Measurements from ENCODE around the gene SCN7A. TPM values are rescaled to one million over a fixed set of nuclear protein-coding genes. Genes with fewer than 3 reads are reported as not detected.
A peak's percentile ranks its signal among the peaks of the same experiment; 100 is the strongest.

SCN7A gene
- total RNA-seq, 1 donor from 2014 or later: 97.1 TPM

DNA sequence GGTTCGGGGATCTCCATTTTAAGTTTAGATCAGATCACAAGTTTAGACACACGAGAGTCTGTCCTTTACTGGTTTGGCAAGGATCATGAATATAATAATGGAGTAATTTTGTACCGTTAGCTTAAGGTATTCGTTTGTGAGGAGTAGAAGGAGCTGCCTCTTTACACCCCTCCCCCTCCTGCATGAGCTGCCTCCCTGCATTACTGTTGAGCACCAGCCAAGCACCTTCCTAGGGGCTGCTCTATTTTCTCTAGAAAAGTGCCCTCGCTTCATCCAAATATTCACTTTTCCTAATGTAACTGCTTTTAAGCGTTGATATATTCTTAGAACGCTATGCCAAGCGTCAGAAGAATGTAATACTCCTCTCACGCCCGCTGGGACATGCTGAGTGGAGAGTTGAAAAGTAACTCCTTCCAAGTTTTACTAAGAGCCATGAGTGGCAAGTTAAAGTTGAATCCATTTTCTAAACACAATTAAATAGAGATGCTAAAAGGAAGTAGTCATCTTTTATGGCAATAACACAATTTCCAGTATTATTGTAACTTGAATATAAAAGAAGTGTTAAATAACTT lies 25.4 kb upstream of the SCN7A start:
- no peak overlapping the region for H3K4me3 ChIP-seq
- no peaks in the 10 kb centered on the region for H3K36me3 ChIP-seq
- H3K27ac ChIP-seq: no peak overlapping the region
- no peak for TF ChIP-seq CTCF (IDR thresholded peaks at IDR 0.05)
- ATAC-seq: no peak
- H3K9me3 ChIP-seq: no peaks in the 10 kb centered on the region
- peaks cover 2% of the 10 kb centered on the region for H3K27me3 ChIP-seq
- intact Hi-C loops (cut with DNase I): no loop called here
- no peaks in the 10 kb centered on the region for H3K4me1 ChIP-seq
- DNase-seq: peak; percentile 12

DNA sequence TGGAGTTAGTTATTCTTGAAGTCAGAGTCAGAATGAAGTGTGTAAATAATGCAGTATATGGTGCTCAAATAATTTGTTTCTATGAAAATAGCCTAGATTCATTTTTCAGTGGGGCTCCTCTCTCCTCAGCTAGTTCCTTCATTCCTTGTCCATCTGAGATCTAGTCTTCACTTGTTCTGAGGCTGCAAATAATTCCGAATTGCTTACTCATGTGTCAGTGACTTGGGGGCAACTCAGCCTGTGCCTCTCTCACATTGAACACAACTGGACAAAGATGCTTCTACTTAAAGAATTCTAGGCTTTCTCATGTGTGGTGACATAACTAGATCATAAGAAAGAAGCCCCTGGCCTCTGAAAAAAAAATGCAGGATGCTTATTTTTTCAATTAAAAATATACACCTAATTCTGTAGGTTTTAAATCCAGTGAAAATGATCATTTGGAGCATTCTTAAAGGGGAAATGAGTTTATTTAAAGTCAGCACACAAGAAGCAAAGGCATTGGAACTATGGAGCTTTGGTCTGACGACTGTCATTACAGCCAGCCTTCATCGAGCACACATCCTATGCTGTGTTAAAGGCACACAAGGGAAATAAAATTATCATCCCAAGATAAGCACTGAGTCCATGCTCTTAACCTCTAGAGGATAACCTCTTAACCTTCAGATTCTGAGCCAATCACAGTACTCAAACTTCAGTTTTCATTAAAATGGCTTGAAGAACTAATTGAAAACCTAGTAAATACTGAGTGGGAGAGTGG lies 24.8 kb upstream of the SCN7A start:
- no peak overlapping the region for H3K4me3 ChIP-seq
- H3K9me3 ChIP-seq: no peaks in the 10 kb centered on the region
- H3K36me3 ChIP-seq: no peaks in the 10 kb centered on the region
- H3K27me3 ChIP-seq: no peaks in the 10 kb centered on the region
- intact Hi-C loops (cut with DNase I): no loop called here
- ATAC-seq: no peak
- no peak for TF ChIP-seq CTCF (IDR thresholded peaks at IDR 0.05)
- DNase-seq: no peak
- H3K4me1 ChIP-seq: no peaks in the 10 kb centered on the region
- H3K27ac ChIP-seq: no peak overlapping the region

- intact Hi-C loops (cut with DNase I): no loop called here
- Histone ChIP-seq H3K27me3 (no peaks in the 10 kb centered on the region), H3K4me3 (no peak overlapping the region), H3K4me1 (no peaks in the 10 kb centered on the region), H3K27ac (no peak overlapping the region), H3K36me3 (no peaks in the 10 kb centered on the region), H3K9me3 (no peaks in the 10 kb centered on the region)
- ATAC-seq (no peak), DNase-seq (no peak)
- no peak for TF ChIP-seq CTCF (IDR thresholded peaks at IDR 0.05)
Observed at GRCh38 chr2:166517533-166518061, 23.5 kb upstream of the SCN7A start.

GRCh38 chr2:166516712-166517303 lies 22.8 kb upstream of the SCN7A start:
- peak; percentile 62 for ATAC-seq
- H3K9me3 ChIP-seq: no peaks in the 10 kb centered on the region
- intact Hi-C loops (cut with DNase I): no loop called here
- peak; percentile 68 for TF ChIP-seq CTCF (IDR thresholded peaks at IDR 0.05)
- no peaks in the 10 kb centered on the region for H3K36me3 ChIP-seq
- no peak overlapping the region for H3K27ac ChIP-seq
- H3K4me3 ChIP-seq: no peak overlapping the region
- H3K4me1 ChIP-seq: no peaks in the 10 kb centered on the region
- H3K27me3 ChIP-seq: no peaks in the 10 kb centered on the region
- peak; percentile 21 for DNase-seq

- no peak overlapping the region for H3K27ac ChIP-seq
- H3K4me3 ChIP-seq: no peak overlapping the region
- no peaks in the 10 kb centered on the region for H3K4me1 ChIP-seq
- DNase-seq: no peak
- no peaks in the 10 kb centered on the region for H3K36me3 ChIP-seq
- no peak for ATAC-seq
- TF ChIP-seq CTCF (IDR thresholded peaks at IDR 0.05): no peak
- no peaks in the 10 kb centered on the region for H3K9me3 ChIP-seq
- no peaks in the 10 kb centered on the region for H3K27me3 ChIP-seq
- intact Hi-C loops (cut with DNase I): no loop called here
Observed at GRCh38 chr2:166513952-166514351, 19.9 kb upstream of the SCN7A start.

All from upper lobe of right lung (tissue), 1 donor.